Left hindlimb (tissue), 1 donor: Measurements from ENCODE around the gene SLCO4C1.

Experiments used
- DNase-seq: peaks from one replicate; pipeline ENCODE4 v3.0.0-alpha.2; 2018

SLCO4C1 gene

DNA sequence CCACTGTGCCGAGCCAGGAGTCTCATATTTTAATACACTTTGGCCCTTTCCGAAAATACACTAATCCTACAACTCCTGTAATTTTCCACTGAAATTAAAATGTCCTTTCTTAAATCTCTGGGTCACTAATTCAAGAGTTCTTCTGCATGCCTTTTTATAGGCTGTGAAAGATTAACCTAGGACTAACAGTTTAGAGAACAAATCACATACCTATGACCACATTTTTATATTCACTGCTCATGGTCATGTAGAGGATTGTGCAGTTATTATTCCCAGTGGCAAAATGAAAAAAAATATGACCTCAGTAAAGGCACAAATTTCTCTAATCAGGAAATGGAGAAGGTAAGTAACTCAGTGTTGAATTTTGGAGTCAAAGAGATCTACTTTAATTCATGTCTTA, 33.4 kb downstream of the SLCO4C1 start:
- no peak for DNase-seq

DNA sequence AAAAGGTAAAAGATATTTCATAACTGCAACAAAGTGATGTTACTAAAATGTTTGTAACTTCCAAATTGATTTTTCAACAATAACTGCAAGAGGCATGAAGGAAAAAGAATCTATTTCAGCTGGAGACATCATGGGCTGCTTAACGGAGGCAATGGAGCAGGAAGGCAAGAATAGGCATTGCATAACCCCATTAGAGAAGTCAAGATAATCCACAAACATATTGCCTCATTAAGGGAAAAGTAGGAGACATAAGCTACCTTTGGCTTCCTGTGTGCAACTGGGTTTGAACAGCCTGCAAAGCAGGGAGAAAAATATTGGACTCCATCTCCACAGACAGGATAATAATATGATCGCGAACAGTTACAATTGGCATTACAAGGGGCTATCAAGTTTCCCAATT, 46.7 kb downstream of the SLCO4C1 start:
- no peak for DNase-seq

DNA sequence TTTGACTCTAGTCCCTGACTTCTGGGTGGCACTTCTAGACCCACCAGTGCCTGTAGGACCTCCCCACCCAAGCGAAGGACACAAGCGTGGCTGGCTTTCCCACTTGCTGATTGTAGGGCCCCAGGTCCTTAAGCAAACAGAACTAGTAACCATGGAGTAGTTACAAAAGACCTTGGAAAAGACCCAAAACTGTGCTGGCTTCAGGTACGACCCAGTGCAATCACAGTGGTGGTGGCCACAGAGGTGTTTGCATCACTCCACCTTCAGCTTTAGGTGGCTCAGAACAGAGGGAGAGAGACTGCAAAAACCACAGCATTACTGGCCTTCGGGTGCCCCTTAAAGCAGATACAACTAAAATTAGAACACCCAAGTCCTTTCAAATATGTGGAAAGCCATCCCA, 52.9 kb downstream of the SLCO4C1 start:
- DNase-seq = no peak

DNA sequence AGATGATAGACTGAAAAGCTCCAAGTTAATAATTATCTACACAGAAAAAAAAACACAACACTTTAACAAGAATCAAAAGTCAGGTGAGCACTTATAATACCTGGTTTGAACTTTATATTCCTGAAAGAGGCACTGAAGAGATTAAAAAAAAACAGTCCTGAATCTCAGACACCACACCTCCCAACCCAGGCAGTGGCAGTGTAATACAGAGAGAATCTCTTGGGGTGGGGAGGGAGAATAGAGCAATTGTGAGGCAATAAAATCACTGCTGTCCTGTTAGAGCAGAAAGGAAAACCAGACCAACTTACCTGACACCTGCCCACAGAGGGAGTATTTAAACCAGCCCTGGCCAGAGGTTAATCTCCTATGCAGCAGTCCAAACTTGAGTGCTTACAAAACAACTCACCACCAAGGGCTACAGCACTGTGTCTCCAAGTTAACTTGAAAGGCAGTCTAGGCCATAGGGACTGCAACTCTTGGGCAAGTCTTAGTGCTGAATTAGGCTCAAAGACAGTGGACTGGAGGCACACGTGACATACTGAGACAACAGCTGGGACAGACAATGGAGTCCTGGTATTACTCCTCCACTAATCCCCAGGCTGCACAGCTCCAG, 54.2 kb downstream of the SLCO4C1 start:
- DNase-seq = no peak

DNA sequence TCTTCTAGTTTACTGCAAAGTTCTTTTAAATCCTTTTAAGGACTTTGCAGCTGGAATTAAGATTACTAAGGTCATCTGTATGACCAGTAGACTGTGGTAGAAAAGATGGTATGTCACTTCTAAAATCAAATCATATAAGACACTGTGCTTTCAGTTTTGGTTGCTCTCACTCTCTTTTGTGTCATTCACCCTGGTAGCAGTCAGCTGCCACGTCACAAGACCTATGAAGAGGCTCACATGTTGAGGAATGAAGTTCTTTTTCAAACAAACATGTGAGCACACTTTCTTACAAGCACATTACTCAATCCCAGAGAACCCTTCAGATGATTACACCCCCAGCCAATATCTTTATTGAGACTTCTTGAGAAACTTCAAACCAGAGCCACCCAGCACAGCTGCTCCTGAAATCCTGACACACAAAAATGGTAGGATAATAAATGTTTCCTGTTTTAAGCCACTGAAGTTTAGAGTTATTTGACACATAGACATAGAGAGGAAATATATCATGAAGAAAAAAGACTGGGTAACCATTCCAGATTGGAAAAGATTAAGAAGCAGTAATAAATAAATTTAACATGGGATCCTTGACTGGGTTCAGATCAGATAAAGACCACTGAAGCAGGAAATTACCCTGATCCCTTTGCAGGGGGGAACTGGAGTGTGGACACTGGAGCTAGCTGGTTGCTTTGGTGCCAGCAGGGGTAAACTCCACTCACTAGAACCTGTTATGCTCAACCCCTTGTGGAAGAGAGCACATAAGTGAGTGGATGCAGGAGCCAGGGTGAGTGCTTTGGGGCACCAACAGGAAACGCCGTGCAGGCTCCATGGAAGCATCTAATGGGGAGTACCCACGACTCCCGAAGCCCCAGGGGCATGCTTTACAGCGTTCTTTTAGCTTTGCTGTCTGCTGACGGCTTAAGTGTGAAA, 64.1 kb downstream of the SLCO4C1 start:
- DNase-seq = no peak

DNA sequence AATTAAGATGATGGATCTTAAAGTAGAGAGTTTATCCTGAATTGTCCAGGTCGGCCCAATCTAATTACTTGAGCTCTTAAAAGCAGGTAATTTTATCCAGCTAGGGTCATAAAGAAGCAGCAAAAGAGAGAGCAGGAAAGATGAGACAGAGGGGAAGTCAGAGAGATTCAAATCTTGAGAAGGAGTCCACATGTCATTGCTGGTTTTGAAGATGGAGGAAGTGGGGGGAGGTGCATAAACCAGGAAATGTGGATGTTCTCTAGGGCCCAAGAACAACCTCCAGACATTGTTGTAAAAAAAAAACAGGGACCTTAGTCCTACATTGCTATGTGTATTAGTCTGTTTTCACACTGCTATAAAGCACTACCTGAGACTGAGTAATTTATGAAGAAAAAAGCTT, 66.4 kb downstream of the SLCO4C1 start:
- DNase-seq = no peak

DNA sequence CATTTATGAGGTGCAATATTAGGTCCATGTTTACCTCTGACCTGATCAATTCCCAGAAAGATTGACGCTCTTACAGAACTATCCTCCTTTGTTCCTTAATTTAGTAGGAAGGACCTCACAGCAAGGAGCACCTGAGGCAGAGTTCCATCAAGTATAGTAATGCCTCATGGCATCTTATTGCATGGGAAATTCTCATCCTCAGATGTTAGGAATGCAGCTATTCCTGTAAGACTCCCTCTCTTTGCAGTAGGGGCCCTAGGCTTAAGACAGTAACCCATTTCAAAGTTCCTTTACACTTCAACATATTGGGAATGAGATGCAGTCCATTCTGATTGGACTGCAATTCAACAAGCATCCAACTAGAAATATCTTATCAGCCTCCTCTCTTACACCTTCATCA, 69.8 kb downstream of the SLCO4C1 start:
- DNase-seq = no peak

DNA sequence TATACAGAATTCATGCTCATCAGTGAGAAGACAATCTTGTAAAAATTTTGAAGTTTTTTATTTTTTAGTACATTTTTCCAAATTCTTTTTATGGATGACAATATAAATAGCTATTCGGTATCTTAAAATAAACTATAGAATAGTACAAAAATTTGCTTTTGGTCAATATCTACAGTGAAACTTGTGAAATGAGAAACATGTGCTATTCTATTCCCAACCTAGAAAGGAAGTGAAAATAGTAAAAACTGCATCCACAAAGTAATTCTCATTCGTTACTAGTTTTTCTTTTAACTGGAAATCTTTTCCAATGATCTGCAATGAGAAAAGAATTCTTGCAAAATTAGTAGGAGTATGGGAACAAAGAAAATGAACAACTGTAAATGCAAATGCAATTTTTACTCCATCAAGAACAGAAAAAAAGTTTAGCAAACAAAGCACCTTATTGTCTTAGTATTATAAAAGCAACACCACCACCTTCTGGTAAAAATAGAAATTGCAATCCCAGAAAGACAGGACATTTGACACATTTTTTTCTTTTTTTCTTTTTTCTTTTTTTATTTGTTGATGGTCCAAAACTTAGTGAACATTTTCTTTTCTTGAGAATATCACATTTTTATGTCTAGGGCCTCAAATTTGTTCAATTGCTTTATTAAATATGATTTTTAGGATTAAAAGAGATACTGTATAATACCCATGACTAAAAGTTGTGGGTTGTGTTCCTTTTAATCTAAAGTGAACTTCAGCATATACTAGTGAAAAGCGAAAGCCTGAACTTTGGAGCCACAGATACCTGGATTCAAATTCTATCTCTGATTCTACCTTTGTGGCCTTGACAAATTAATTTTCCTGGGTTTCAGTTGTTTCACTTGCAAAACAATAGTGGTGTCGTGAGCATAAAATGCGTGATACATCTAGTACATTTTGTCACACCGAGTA, 72.3 kb downstream of the SLCO4C1 start:
- no peak for DNase-seq

DNA sequence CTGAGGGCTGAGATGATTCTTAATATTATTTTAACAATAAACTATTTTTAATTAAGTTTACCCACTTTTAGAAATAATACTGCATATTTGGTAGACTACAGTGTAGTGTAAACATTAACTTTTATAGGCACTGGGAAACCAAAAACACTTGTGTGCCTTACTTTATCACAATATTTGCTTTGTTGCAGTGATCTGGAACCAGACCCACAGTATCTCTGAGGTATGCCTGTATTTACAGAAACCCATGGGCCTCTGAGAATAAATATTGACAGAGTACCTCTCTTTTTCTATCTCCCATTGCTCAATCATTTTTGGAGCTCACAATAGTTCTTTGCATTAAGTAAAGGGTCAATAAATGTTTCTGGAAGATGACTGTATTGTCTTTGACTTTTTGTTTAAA, 73.3 kb downstream of the SLCO4C1 start:
- DNase-seq = no peak

DNA sequence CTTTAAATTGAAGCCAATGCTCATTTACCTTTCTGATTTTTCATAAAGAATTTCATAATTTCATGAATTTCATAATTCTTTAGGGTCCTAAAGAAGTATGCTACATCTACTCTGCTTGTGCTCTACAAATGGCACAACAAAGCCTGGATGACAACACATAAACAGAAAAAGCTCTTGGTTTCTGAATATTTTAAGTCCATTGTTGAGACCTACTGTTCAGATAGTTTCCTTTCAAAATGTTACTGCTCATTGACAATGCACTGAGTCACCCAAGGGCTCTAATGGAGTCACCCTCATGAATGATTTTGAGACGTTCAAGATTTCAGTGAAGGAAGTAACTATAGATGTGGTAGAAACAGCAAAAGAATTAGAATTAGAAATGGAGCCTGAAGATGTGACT, 74.1 kb downstream of the SLCO4C1 start:
- no peak for DNase-seq

DNA sequence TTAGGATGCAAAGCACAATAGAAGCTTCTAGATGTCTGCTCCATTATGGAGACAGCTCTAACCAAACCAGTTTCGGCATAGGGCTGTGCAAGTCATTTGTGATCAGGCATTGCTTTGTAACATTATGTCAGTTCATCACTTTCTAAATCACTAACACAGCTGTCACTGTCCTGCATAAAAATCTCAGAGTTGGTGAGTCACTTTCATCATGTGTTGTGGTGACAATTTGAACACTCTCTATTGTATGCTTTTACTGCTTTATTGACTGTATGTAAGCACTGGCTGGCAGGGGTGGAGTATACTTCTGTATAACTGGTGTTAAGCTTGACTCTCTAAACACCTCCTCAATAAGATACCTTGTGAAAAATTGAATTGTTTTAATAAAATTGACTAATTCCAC, 77.9 kb downstream of the SLCO4C1 start:
- DNase-seq = no peak

DNA sequence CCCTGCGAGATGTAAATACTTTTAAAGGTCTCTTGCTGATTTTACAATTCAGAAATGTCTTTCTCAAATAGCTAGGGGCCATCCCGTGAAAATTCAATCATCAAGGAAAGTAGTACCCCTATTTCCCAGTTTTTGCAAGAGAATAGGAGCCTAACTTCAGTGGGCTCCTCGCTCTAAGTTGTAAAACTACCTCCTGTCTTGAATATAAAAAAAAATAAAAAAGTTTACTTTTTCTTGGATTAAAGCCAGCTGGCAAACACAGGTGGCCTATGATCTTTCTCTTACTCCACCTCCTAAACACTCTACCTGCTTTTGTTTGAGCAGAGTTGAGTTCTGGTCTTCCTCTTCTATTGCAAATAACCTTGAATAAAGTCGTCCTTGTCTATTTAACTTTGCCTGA, 79.4 kb downstream of the SLCO4C1 start:
- DNase-seq = no peak

DNA sequence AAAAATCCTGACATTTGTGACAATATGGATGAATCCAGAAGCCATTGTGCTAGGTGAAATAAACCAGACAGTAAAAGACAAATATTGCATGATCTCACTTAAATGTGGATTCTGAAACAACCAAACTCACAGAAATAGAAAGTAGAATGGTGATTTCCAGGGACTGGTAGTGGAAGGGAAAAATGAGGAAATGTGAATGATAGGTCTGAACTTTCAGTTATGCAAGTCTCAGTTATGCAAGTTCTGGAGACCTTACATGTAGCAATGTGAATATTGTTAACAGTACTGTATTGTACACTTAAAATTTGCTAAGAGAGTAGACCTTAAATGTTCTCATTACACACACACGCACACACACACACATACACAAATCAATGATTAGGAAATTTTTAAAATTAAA, 84.9 kb downstream of the SLCO4C1 start:
- DNase-seq = no peak

DNA sequence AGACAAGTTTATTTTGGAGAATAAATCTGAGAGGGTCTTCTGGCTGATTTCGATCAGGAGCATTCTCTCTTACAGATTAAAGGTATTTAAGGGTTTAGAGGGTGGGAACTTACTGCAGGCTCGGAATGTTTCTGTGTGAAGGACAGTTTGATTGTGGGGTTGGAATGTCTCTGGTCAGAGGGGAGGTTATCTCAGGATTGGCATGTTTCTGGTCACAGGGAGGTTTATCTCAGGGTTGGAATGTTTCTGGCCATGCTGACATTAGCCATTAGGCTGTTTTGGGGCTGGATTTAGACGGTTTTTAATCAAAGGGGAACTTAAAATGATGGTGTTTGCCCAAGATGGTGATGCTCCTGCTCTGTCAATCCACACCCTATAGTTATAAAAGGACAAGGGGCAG, 95.2 kb downstream of the SLCO4C1 start:
- no peak for DNase-seq

DNA sequence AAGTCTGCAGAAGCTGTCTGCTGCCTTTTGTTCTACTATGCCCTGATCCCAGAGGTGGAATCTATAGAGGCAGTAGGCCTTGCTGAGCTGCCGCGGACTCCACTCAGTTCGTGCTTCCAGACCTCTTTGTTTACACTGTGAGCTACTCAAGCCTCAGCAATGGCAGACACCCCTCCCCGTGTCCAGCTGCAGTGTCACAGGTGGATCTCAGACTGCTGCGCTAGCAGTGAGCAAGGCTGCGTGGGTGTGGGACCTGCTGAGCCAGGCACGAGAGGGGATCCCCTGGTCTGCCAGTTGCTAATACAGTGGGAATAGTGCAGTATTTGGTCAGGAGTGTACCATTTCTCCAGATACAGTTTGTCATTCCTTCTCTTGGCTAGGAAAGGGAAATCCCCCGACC, 99.6 kb downstream of the SLCO4C1 start:
- no peak for DNase-seq
